K562 (cell line): ENCODE measurements around the gene PRDX6.

ENCODE experiments used
- ARID2 ChIP-seq: fragments of 450-650 bp; IDR thresholded peaks from 2 replicates; pipeline ENCODE4 v1.6.1; 2017; ENCODE audit warnings: antibody characterized with exemption, mild to moderate bottlenecking
- CREB1 ChIP-seq, 2 experiments: sonication (generic) in 1 of 2; formaldehyde crosslinking in 1 of 2; IDR thresholded peaks; 2 replicates each; pipeline versions ENCODE4 v1.6.1 to v1.8.0; 2012 to 2022; ENCODE audit warnings: inconsistent platforms in 1 of 2, mild to moderate bottlenecking in 1 of 2, missing genetic modification reagents in 1 of 2, moderate library complexity in 1 of 2
- EZH2 ChIP-seq: IDR thresholded peaks from 2 replicates; pipeline ENCODE4 v1.6.1; 2012; ENCODE audit warnings: low read depth, mild to moderate bottlenecking, inconsistent platforms, low read length, borderline replicate concordance
- USF1 ChIP-seq: sonication (generic); formaldehyde crosslinking; IDR thresholded peaks from 2 replicates; pipeline ENCODE4 v1.9.0; 2022; ENCODE audit warnings: mild to moderate bottlenecking, missing genetic modification reagents
- ZBTB49 ChIP-seq: sonication (generic); formaldehyde crosslinking; IDR thresholded peaks from 2 replicates; pipeline ENCODE4 v1.8.0; 2022; ENCODE audit warnings: missing genetic modification reagents, mild to moderate bottlenecking, borderline replicate concordance

- TF ChIP-seq CREB1 (IDR thresholded peaks at IDR 0.05), result no peak
- no peak for TF ChIP-seq CREB1 (CRISPR knock-in tag; IDR thresholded peaks at IDR 0.05)
- no peak for TF ChIP-seq EZH2
- TF ChIP-seq USF1 (CRISPR knock-in tag), result no peak
- no peak for TF ChIP-seq ARID2
- no peak for TF ChIP-seq ZBTB49
Observed at GRCh38 chr1:173536223-173536622, 59.1 kb downstream of the PRDX6 start.
